Mammary epithelial cell (primary cell): Measurements from ENCODE around the gene MT1B.
"Not testable (repeated sequence)": the region's sequence is repeated elsewhere in the genome, so short reads cannot be mapped to it uniquely, and the experiment has no call there.

Experiments
- CTCF ChIP-seq, 2 donors: IDR thresholded peaks in 1 of 2; conservative IDR thresholded peaks in 1 of 2; 2 replicates each; pipeline ENCODE4 v1.5.1; 2011 to 2012; ENCODE audit warnings: inconsistent platforms in 2 of 2, low read length in 2 of 2, mild to moderate bottlenecking in 2 of 2, control low read depth in 1 of 2, low read depth in 1 of 2; ENCODE audit not compliant: insufficient read depth in 1 of 2; ENCODE audit errors: extremely low read depth in 1 of 2
- EZH2 ChIP-seq: IDR thresholded peaks from 2 replicates; pipeline ENCODE4 v1.6.1; 2012; ENCODE audit warnings: low read length, inconsistent platforms, borderline replicate concordance

GRCh38 chr16:56672171-56672570 is 20.5 kb downstream of the MT1B start:
- TF ChIP-seq CTCF (conservative IDR thresholded peaks at IDR 0.05 in 1 of 2, IDR thresholded peaks at IDR 0.05 in 1 of 2; ENCODE audit: extremely low read depth in 1 of 2, insufficient read depth in 1 of 2, low read depth in 1 of 2, low read length in 2 of 2); EZH2: not testable (repeated sequence)
